ENCODE results near the gene SIDT2.

- no peak for TF ChIP-seq CTCF (IDR thresholded peaks at IDR 0.05)
- no peak for TF ChIP-seq POLR2A (IDR thresholded peaks at IDR 0.05)
These were observed 7.3 kb downstream of the SIDT2 start for GRCh38 chr11:117185736-117186430.
